Body of pancreas (tissue), 4 donors: ENCODE measurements around the gene SARNP.

Experiments used
- POLR2A ChIP-seq, 3 donors: fragments of 450-650 bp; IDR thresholded peaks; one replicate each; pipeline ENCODE4 v1.6.1; 2016; ENCODE audit warnings: antibody characterized with exemption in 3 of 3, mild to moderate bottlenecking in 2 of 3
- TF ChIP-seq, protein P1 (sequence below), 7 experiments: fragments of 450-650 bp in 4 of 7; fragments of 200-600 bp in 3 of 7; sonication (generic) in 3 of 7; IDR thresholded peaks; one replicate each; pipeline ENCODE4 v1.5.1; 2016 to 2019; ENCODE audit warnings: antibody characterized with exemption in 7 of 7

DNA sequence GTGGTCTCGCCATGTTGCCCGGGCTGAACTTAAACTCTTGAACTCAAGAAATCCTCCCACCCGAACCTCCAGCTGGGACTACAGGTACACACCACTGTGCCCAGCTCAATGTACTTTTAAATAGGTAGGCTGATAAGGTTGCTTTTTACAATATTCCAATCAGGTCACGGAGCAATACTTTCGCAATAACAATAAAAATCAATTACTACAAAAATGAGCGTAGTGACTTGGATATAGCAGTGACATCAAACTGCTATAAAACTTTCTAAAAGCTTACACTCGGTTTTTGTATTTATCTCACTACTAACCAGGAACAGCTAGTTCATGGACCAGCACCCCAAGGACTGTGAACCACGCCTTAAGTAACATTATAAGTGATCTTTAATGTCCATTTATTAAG, 10.5 kb downstream of the SARNP start:
- TF ChIP-seq, protein P1, sequence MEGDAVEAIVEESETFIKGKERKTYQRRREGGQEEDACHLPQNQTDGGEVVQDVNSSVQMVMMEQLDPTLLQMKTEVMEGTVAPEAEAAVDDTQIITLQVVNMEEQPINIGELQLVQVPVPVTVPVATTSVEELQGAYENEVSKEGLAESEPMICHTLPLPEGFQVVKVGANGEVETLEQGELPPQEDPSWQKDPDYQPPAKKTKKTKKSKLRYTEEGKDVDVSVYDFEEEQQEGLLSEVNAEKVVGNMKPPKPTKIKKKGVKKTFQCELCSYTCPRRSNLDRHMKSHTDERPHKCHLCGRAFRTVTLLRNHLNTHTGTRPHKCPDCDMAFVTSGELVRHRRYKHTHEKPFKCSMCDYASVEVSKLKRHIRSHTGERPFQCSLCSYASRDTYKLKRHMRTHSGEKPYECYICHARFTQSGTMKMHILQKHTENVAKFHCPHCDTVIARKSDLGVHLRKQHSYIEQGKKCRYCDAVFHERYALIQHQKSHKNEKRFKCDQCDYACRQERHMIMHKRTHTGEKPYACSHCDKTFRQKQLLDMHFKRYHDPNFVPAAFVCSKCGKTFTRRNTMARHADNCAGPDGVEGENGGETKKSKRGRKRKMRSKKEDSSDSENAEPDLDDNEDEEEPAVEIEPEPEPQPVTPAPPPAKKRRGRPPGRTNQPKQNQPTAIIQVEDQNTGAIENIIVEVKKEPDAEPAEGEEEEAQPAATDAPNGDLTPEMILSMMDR (IDR thresholded peaks at IDR 0.05) = no peak
- no peak for TF ChIP-seq POLR2A (IDR thresholded peaks at IDR 0.05)
